ENCODE data around the gene TRIM40.
A peak's percentile ranks its signal among the peaks of the same experiment; 100 is the strongest.

TRIM40 gene

GRCh38 chr6:30101444-30102413 lies 34.2 kb upstream of the TRIM40 start:
- intact Hi-C loops (cut with DNase I; ENCODE audit: low total_unique reads): loop anchor here (5.0 kb wide), 2 partner anchors 34 to 36 kb away; partner anchors contain the start of genes PPP1R11 and TRIM40

GRCh38 chr6:30102414-30102969 lies 33.4 kb upstream of the TRIM40 start:
- Histone ChIP-seq H3K36me3 (no peaks in the 10 kb centered on the region), H3K4me3 (peak overlapping the region; percentile 43 to 57), H3K4me1 (peaks cover 0 to 38% (median 27%) of the 10 kb centered on the region in 4 donors), H3K27ac (peak overlapping the region; percentile 59 to 64), H3K27me3 (peaks cover 0 to 53% of the 10 kb centered on the region in 2 donors), H3K9me3 (no peaks in the 10 kb centered on the region)
- no peak for TF ChIP-seq CTCF (IDR thresholded peaks at IDR 0.05)
- DNase-seq: peak; percentile 57 to 79
- intact Hi-C loops (cut with DNase I; ENCODE audit: low total_unique reads): loop anchor here (5.0 kb wide), 2 partner anchors 35 kb away; partner anchors contain the start of genes PPP1R11 and TRIM40

More at GRCh38 chr6:30101444-30102413, 34.2 kb upstream of the TRIM40 start:
- no peaks in the 10 kb centered on the region for H3K36me3 ChIP-seq
- TF ChIP-seq CTCF (IDR thresholded peaks at IDR 0.05): no peak
- DNase-seq: peak; percentile 88 to 93
- H3K27me3 ChIP-seq: peaks cover 0 to 53% of the 10 kb centered on the region in 2 donors
- H3K4me3 ChIP-seq: peak overlapping the region; percentile 43 to 57
- H3K9me3 ChIP-seq: no peaks in the 10 kb centered on the region
- peaks cover 0 to 38% (median 27%) of the 10 kb centered on the region in 4 donors for H3K4me1 ChIP-seq
- peak overlapping the region; percentile 59 to 64 for H3K27ac ChIP-seq

- H3K4me3 ChIP-seq: peak overlapping the region; percentile 35 to 54
- TF ChIP-seq CTCF (IDR thresholded peaks at IDR 0.05): peak; percentile 84 to 88
- peaks cover 0 to 38% (median 27%) of the 10 kb centered on the region in 4 donors for H3K4me1 ChIP-seq
- H3K9me3 ChIP-seq: no peaks in the 10 kb centered on the region
- peak; percentile 92 for DNase-seq
- intact Hi-C loops (cut with DNase I; ENCODE audit: low total_unique reads): loop anchor here (5.0 kb wide), 2 partner anchors 34 to 36 kb away; partner anchors contain the start of genes PPP1R11 and TRIM40
- peaks cover 0 to 51% of the 10 kb centered on the region in 2 donors for H3K27me3 ChIP-seq
- H3K36me3 ChIP-seq: no peaks in the 10 kb centered on the region
- peak overlapping the region; percentile 59 to 64 for H3K27ac ChIP-seq
Observed at GRCh38 chr6:30102970-30103871, 32.7 kb upstream of the TRIM40 start.

- Histone ChIP-seq H3K4me1 (peaks cover 0 to 38% (median 27%) of the 10 kb centered on the region in 4 donors), H3K27ac (peak overlapping the region in 1 of 2 donors; percentile 59), H3K36me3 (no peaks in the 10 kb centered on the region), H3K27me3 (peaks cover 0 to 47% of the 10 kb centered on the region in 2 donors), H3K4me3 (peak overlapping the region; percentile 35 to 54), H3K9me3 (no peaks in the 10 kb centered on the region)
- intact Hi-C loops (cut with DNase I; ENCODE audit: low total_unique reads): loop anchor here (5.0 kb wide), 2 partner anchors 33 to 37 kb away; partner anchors contain the start of genes PPP1R11 and TRIM40
- DNase-seq: no peak
- no peak for TF ChIP-seq CTCF (IDR thresholded peaks at IDR 0.05)
Observed at GRCh38 chr6:30103872-30104179, 32.1 kb upstream of the TRIM40 start.

GRCh38 chr6:30104661-30105060 lies 31.3 kb upstream of the TRIM40 start:
- no peak for DNase-seq
- no peak overlapping the region for H3K27ac ChIP-seq
- H3K36me3 ChIP-seq: no peaks in the 10 kb centered on the region
- H3K27me3 ChIP-seq: peaks cover 0 to 46% of the 10 kb centered on the region in 2 donors
- H3K4me3 ChIP-seq: no peak overlapping the region
- no peaks in the 10 kb centered on the region for H3K9me3 ChIP-seq
- intact Hi-C loops (cut with DNase I; ENCODE audit: low total_unique reads): loop anchor here (5.0 kb wide), 2 partner anchors 33 to 37 kb away; partner anchors contain the start of genes PPP1R11 and TRIM40
- peaks cover 0 to 38% (median 27%) of the 10 kb centered on the region in 4 donors for H3K4me1 ChIP-seq
- TF ChIP-seq CTCF (IDR thresholded peaks at IDR 0.05): no peak

All from tibial artery (tissue), 4 donors.